OCI-LY7 (cell line): ENCODE results near the gene PRDM1. TPM values are rescaled to one million over a fixed set of nuclear protein-coding genes. Genes with fewer than 3 reads are reported as not detected.

Source experiments
- BruUV-seq: library from RNA; stranded (reverse); fragments of 400-500 nt; replicated peaks from 2 replicates; lab custom pipeline; 2021; lab: Mats Ljungman, UMichigan
- CTCF ChIA-PET: fragments of 300-600 bp; sonication (Branson Sonifier 250); formaldehyde crosslinking; loops from one replicate; lab custom pipeline; 2022; ENCODE audit warnings: antibody characterized with exemption; ENCODE audit not compliant: unreplicated experiment; lab: Charles Lee
- POLR2A ChIA-PET: fragments of 300-600 bp; sonication (Branson Sonifier 250); formaldehyde crosslinking; loops from one replicate; lab custom pipeline; 2022; ENCODE audit warnings: antibody characterized with exemption; lab: Charles Lee
- DNase-seq: peaks from one replicate; pipeline ENCODE4 v3.0.0-alpha.2; 2015; ENCODE audit warnings: low spot score
- H2AFZ ChIP-seq: fragments of 200-600 bp; sonication (generic), shearing (Covaris generic); 2 replicates; pipeline ENCODE4 v1.6.1; 2014; ENCODE audit warnings: mild to moderate bottlenecking, antibody characterized with exemption, low read length, moderate library complexity
- H3K27ac ChIP-seq: fragments of 200-600 bp; sonication (generic); 2 replicates; pipeline ENCODE4 v1.5.1; 2014; ENCODE audit warnings: mixed run types, low read depth, mild to moderate bottlenecking, moderate library complexity, low read length, inconsistent platforms; ENCODE audit not compliant: poor library complexity, severe bottlenecking
- H3K36me3 ChIP-seq: fragments of 200-600 bp; sonication (generic); 2 replicates; pipeline ENCODE4 v1.6.1; 2014; ENCODE audit warnings: mild to moderate bottlenecking, antibody characterized with exemption, low read length, moderate library complexity, mixed read lengths; ENCODE audit not compliant: insufficient read depth
- H3K4me1 ChIP-seq: fragments of 200-600 bp; sonication (generic); 2 replicates; pipeline ENCODE4 v1.5.1; 2014; ENCODE audit warnings: mild to moderate bottlenecking, low read length; ENCODE audit not compliant: insufficient read depth, poor library complexity, severe bottlenecking
- H3K4me2 ChIP-seq: fragments of 200-600 bp; sonication (generic); 2 replicates; pipeline ENCODE4 v1.6.1; 2014; ENCODE audit warnings: mild to moderate bottlenecking, low read length
- H3K4me3 ChIP-seq: fragments of 200-600 bp; sonication (generic); 2 replicates; pipeline ENCODE4 v1.5.1; 2014; ENCODE audit warnings: mild to moderate bottlenecking, low read depth, low read length; ENCODE audit not compliant: poor library complexity, severe bottlenecking
- H3K79me2 ChIP-seq: fragments of 200-600 bp; sonication (generic); 2 replicates; pipeline ENCODE4 v1.6.1; 2016; ENCODE audit warnings: low read depth, mild to moderate bottlenecking, low read length, moderate library complexity, mixed read lengths; ENCODE audit not compliant: insufficient read depth
- H3K9me2 ChIP-seq: fragments of 200-600 bp; sonication (generic); 2 replicates; pipeline ENCODE4 v1.6.1; 2016; ENCODE audit warnings: mild to moderate bottlenecking, low read length, mixed read lengths; ENCODE audit not compliant: insufficient read depth
- H3K9me3 ChIP-seq: fragments of 200-600 bp; sonication (generic); 2 replicates; pipeline ENCODE4 v1.6.1; 2014; ENCODE audit warnings: mild to moderate bottlenecking, mixed run types, low read length, mixed read lengths
- H4K20me1 ChIP-seq: fragments of 200-600 bp; sonication (generic); 2 replicates; pipeline ENCODE4 v1.6.1; 2014; ENCODE audit warnings: mild to moderate bottlenecking, antibody characterized with exemption, low read length, moderate library complexity, mixed read lengths; ENCODE audit not compliant: insufficient read depth
- EZH2phosphoT487 ChIP-seq: fragments of 200-600 bp; sonication (generic); IDR thresholded peaks from 2 replicates; pipeline ENCODE4 v1.6.1; 2018; ENCODE audit warnings: low read depth, borderline replicate concordance, mild to moderate bottlenecking, mixed run types, antibody characterized with exemption, low read length, moderate library complexity, mixed read lengths
- intact Hi-C: fragments of 100-400 bp; cut with micrococcal nuclease; formaldehyde crosslinking; loops from one replicate; pipeline ENCODE4 v1.10.0; 2022; ENCODE audit not compliant: unreplicated experiment
- total RNA-seq, 2 experiments: library from RNA; depleted of rRNA in 1 of 2; stranded (reverse); fragments of >200 nt in 1 of 2; shearing (Covaris generic) in 1 of 2; gene quantifications; 2 replicates each; pipeline ENCODE4 v1.2.3, GENCODE V29; 2014 to 2022
- TF ChIP-seq, protein P1 (sequence below): fragments of 200-600 bp; sonication (generic); conservative IDR thresholded peaks from 2 replicates; pipeline ENCODE4 v1.5.1; 2014; ENCODE audit warnings: mild to moderate bottlenecking, antibody characterized with exemption, low read length, moderate library complexity, mixed read lengths

PRDM1 gene
- total RNA-seq, 2 experiments from 2014 or later: 1.5 to 3.3 TPM

DNA sequence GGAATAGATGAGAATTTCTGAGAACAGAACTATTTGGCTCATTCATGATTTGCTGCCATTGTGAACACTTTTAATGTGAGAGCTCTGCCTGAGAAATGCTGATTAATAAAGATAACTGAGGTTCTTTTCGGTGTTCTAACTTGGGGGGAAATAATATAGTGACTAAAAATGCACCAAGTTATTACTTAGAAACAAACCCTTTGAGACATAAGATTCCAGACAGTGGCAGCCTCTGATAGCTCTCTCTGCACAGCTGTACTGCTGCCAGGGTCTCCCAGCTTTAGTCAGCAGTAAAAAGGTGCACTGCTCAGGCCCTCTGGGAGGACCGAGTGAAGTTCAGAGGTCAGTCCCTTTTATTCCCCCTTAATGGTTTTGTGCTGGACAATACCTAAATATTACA, 2.5 kb upstream of the PRDM1 start:
- CTCF ChIA-PET: interaction anchor here (0.9 to 1.4 kb wide), 2 partner anchors 11 to 58 kb away, joined by 3 to 4 read pairs; no protein-coding TSS in a partner anchor
- Histone ChIP-seq H3K9me3 (no peaks in the 10 kb centered on the region), H3K4me3 (no peak overlapping the region), H3K79me2 (peaks cover 7% of the 10 kb centered on the region; the same call in 1 of the 2 replicates), H3K36me3 (no peaks in the 10 kb centered on the region), H3K9me2 (no peaks in the 10 kb centered on the region), H3K4me1 (peaks cover 51% of the 10 kb centered on the region), H3K27ac (peak overlapping the region; percentile 87), H4K20me1 (no peaks in the 10 kb centered on the region), H3K4me2 (peak overlapping the region; percentile 82), H2AFZ (peak overlapping the region; percentile 91)
- intact Hi-C loops: loop anchor here (1.0 to 5.0 kb wide), 8 partner anchors 91 to 653 kb away; no protein-coding TSS in a partner anchor
- POLR2A ChIA-PET: interaction anchor here (0.8 to 2.3 kb wide), 11 partner anchors 8 to 342 kb away, joined by 3 to 7 read pairs (median 3); no protein-coding TSS in a partner anchor
- no TSS peak for BruUV-seq
- TF ChIP-seq EZH2phosphoT487: no peak
- TF ChIP-seq, protein P1, sequence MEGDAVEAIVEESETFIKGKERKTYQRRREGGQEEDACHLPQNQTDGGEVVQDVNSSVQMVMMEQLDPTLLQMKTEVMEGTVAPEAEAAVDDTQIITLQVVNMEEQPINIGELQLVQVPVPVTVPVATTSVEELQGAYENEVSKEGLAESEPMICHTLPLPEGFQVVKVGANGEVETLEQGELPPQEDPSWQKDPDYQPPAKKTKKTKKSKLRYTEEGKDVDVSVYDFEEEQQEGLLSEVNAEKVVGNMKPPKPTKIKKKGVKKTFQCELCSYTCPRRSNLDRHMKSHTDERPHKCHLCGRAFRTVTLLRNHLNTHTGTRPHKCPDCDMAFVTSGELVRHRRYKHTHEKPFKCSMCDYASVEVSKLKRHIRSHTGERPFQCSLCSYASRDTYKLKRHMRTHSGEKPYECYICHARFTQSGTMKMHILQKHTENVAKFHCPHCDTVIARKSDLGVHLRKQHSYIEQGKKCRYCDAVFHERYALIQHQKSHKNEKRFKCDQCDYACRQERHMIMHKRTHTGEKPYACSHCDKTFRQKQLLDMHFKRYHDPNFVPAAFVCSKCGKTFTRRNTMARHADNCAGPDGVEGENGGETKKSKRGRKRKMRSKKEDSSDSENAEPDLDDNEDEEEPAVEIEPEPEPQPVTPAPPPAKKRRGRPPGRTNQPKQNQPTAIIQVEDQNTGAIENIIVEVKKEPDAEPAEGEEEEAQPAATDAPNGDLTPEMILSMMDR: no peak
- DNase-seq: no peak

DNA sequence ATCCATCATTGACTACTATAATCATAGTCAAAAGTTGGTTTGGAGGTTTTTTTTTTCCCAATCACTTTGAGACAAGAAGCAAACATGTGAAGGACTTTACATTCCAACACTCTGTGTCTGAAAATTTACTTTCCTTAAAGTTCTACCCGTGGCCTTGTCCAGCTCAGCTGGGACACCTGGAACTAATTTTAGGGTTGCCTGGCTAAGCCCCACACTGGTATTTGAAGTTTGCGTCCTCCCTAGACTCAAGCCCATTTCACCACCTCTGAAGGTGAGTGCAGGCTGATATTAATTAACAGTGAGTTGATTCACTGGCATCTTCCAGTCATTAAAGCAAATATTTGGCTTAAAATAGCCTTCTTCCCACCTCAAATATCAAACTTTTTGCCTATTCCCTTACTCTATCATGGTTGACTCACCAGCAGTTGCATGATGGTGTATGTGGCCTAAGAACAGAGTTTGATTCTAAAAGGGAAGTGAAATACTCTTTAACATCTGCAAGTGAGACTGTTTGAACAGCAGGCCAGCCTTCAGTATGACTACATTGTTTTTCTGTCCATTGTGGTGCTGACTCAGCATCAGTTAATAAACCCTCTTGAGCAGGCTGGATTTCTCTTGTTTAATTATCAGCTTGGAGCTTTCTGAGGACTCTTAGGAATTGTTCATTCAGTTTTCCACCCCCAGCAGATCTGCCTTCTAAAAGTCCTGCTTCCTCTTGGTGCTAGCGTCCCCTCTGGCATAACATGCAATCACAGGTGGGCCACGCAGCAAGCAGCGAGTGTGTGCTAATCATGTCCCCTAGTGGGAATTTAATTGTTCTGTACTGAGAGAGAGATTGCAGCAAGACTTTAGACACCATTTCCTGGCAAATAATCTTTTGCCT, 1.8 kb upstream of the PRDM1 start:
- H3K4me1 ChIP-seq: peaks cover 58% of the 10 kb centered on the region
- peak overlapping the region; percentile 63 for H3K4me3 ChIP-seq
- CTCF ChIA-PET: interaction anchor here (0.9 to 1.4 kb wide), 2 partner anchors 12 to 58 kb away, joined by 3 to 4 read pairs; no protein-coding TSS in a partner anchor
- peak; percentile 91 for DNase-seq
- H3K9me3 ChIP-seq: no peaks in the 10 kb centered on the region
- POLR2A ChIA-PET: interaction anchor here (0.6 to 2.3 kb wide), 14 partner anchors 8 to 1468 kb away, joined by 3 to 7 read pairs (median 3); no protein-coding TSS in a partner anchor
- no peaks in the 10 kb centered on the region for H3K9me2 ChIP-seq
- peak overlapping the region; percentile 87 for H3K27ac ChIP-seq
- TF ChIP-seq EZH2phosphoT487: no peak
- TF ChIP-seq, protein P1: peak; percentile 100
- H4K20me1 ChIP-seq: no peaks in the 10 kb centered on the region
- peaks cover 7% of the 10 kb centered on the region; the same call in 1 of the 2 replicates for H3K79me2 ChIP-seq
- peak overlapping the region; percentile 91 for H2AFZ ChIP-seq
- intact Hi-C loops: loop anchor here (1.0 to 5.0 kb wide), 8 partner anchors 92 to 654 kb away; no protein-coding TSS in a partner anchor
- peak overlapping the region; percentile 82 for H3K4me2 ChIP-seq
- no peaks in the 10 kb centered on the region for H3K36me3 ChIP-seq
- no TSS peak for BruUV-seq
